PFSK-1 (cell line): ENCODE results near the gene SERINC5.

ENCODE experiments used
- POLR2AphosphoS5 ChIP-seq: IDR thresholded peaks from 2 replicates; pipeline ENCODE4 v1.6.1; 2012; ENCODE audit warnings: low read depth, mild to moderate bottlenecking, control low read depth, low read length, moderate library complexity
- TAF1 ChIP-seq: IDR thresholded peaks from 2 replicates; pipeline ENCODE4 v1.6.1; 2012; ENCODE audit warnings: low read length, control low read depth, borderline replicate concordance; ENCODE audit not compliant: insufficient read depth
- TF ChIP-seq, protein P1 (sequence below), 2 experiments: IDR thresholded peaks; 2 replicates each; pipeline versions ENCODE4 v1.6.1 to v1.8.0; 2011 to 2012; ENCODE audit warnings: low read depth in 2 of 2, low read length in 2 of 2, control low read depth in 1 of 2, inconsistent platforms in 1 of 2, mild to moderate bottlenecking in 1 of 2, moderate library complexity in 1 of 2; ENCODE audit not compliant: insufficient read depth in 1 of 2

GRCh38 chr5:80109646-80110478 is 146.0 kb downstream of the SERINC5 start:
- TF ChIP-seq POLR2AphosphoS5 (no peak), TAF1 (no peak)
- TF ChIP-seq, protein P1, sequence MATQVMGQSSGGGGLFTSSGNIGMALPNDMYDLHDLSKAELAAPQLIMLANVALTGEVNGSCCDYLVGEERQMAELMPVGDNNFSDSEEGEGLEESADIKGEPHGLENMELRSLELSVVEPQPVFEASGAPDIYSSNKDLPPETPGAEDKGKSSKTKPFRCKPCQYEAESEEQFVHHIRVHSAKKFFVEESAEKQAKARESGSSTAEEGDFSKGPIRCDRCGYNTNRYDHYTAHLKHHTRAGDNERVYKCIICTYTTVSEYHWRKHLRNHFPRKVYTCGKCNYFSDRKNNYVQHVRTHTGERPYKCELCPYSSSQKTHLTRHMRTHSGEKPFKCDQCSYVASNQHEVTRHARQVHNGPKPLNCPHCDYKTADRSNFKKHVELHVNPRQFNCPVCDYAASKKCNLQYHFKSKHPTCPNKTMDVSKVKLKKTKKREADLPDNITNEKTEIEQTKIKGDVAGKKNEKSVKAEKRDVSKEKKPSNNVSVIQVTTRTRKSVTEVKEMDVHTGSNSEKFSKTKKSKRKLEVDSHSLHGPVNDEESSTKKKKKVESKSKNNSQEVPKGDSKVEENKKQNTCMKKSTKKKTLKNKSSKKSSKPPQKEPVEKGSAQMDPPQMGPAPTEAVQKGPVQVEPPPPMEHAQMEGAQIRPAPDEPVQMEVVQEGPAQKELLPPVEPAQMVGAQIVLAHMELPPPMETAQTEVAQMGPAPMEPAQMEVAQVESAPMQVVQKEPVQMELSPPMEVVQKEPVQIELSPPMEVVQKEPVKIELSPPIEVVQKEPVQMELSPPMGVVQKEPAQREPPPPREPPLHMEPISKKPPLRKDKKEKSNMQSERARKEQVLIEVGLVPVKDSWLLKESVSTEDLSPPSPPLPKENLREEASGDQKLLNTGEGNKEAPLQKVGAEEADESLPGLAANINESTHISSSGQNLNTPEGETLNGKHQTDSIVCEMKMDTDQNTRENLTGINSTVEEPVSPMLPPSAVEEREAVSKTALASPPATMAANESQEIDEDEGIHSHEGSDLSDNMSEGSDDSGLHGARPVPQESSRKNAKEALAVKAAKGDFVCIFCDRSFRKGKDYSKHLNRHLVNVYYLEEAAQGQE (IDR thresholded peaks at IDR 0.05; ENCODE audit: insufficient read depth in 1 of 2, low read depth in 2 of 2, low read length in 2 of 2) = no peak
